ENCODE measurements around the gene USH1G.
"Not testable (repeated sequence)": the region's sequence is repeated elsewhere in the genome, so short reads cannot be mapped to it uniquely, and the experiment has no call there.

The USH1G gene

GRCh38 chr17:74930535-74931036, 7.5 kb upstream of the USH1G start:
- DNase-seq (ENCODE audit: low read depth): no peak

- no peak for DNase-seq (ENCODE audit: low read depth)
Measured at GRCh38 chr17:74928786-74929185, 5.7 kb upstream of the USH1G start.

- no peak for DNase-seq (ENCODE audit: low read depth)
Measured at GRCh38 chr17:74925242-74925641, 2.2 kb upstream of the USH1G start.

- no peak for DNase-seq (ENCODE audit: low read depth)
Measured at GRCh38 chr17:74924250-74924948, 1.3 kb upstream of the USH1G start, which contains the start of gene OTOP2. Gene OTOP2 (plus strand): TSS chr17:74924273. CDS start chr17:74924633, 360 bp downstream.

- DNase-seq (ENCODE audit: low read depth): peak; percentile 58
Measured at GRCh38 chr17:74923538-74924249, 639 bp upstream of the USH1G start.

- no peak for DNase-seq (ENCODE audit: low read depth)
Measured at GRCh38 chr17:74922172-74922571, 883 bp downstream of the USH1G start.

- no peak for DNase-seq (ENCODE audit: low read depth)
Measured at GRCh38 chr17:74921769-74922168, 1.3 kb downstream of the USH1G start.

- no peak for DNase-seq (ENCODE audit: low read depth)
Measured at GRCh38 chr17:74921026-74921681, 1.9 kb downstream of the USH1G start.

GRCh38 chr17:74920642-74921025, 2.4 kb downstream of the USH1G start:
- no peak for DNase-seq (ENCODE audit: low read depth)

GRCh38 chr17:74920306-74920620, 2.8 kb downstream of the USH1G start:
- no peak for DNase-seq (ENCODE audit: low read depth)

GRCh38 chr17:74919440-74920305, 3.4 kb downstream of the USH1G start:
- no peak for DNase-seq (ENCODE audit: low read depth)

- no peak for DNase-seq (ENCODE audit: low read depth)
Measured at GRCh38 chr17:74918906-74919305, 4.1 kb downstream of the USH1G start.

GRCh38 chr17:74917430-74917829, 5.6 kb downstream of the USH1G start:
- DNase-seq (ENCODE audit: low read depth): no peak

GRCh38 chr17:74916851-74917199, 6.2 kb downstream of the USH1G start:
- DNase-seq (ENCODE audit: low read depth): no peak

GRCh38 chr17:74916136-74916850, 6.8 kb downstream of the USH1G start:
- no peak for DNase-seq (ENCODE audit: low read depth)

- DNase-seq (ENCODE audit: low read depth): not testable (repeated sequence)
Measured at GRCh38 chr17:74911423-74911822, 11.6 kb downstream of the USH1G start.

GRCh38 chr17:74909097-74909496, 14.0 kb downstream of the USH1G start:
- DNase-seq (ENCODE audit: low read depth): not testable (repeated sequence)

GRCh38 chr17:74907012-74907411, 16.0 kb downstream of the USH1G start:
- no peak for DNase-seq (ENCODE audit: low read depth)

- DNase-seq (ENCODE audit: low read depth): not testable (repeated sequence)
Measured at GRCh38 chr17:74906214-74906793, 16.8 kb downstream of the USH1G start.

GRCh38 chr17:74904687-74905409, 18.2 kb downstream of the USH1G start:
- no peak for DNase-seq (ENCODE audit: low read depth)

All from activated T-cell treated with anti-CD3 and anti-CD28 coated beads for 24 hours (primary cell).